ENCODE results near the gene RBKS. TPM values are rescaled to one million over a fixed set of nuclear protein-coding genes. Genes with fewer than 3 reads are reported as not detected.

The RBKS gene
- total and polyA plus RNA-seq, 2 donors (not counting 1 experiment from before 2014, with no cell fraction given): 1.3 to 2.6 TPM

DNA sequence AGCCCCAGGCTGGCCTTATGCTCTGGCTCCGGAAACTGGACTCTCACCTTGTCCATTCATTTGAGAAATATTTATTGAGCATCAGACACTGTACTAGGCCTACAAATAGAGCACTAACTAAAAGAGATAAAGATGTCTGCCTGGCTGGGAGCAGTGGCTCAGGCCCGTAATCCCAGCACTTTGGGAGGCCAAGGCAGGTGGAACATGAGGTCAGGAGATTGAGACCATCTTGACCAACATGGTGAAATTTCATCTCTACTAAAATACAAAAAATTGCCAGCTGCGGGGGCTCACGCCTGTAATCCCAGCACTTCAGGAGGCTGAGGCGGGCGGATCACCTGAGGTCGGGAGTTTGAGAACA, 126.3 kb downstream of the RBKS start:
- Histone ChIP-seq H3K9ac (ENCODE audit: insufficient read depth, low read length) (no peak overlapping the region), H2AFZ (ENCODE audit: low read length) (no peak overlapping the region), H3K4me1 (ENCODE audit: control insufficient read depth, extremely low read depth, insufficient read depth, low read length) (peaks cover 4% of the 10 kb centered on the region), H3K4me3 (replicated peaks in 1 of 4; ENCODE audit: control extremely low read depth in 1 of 4, insufficient read depth in 1 of 4, low read depth in 3 of 4, low read length in 4 of 4) (no peak overlapping the region), H3K27ac (ENCODE audit: insufficient read depth, low read length) (no peak overlapping the region), H3K4me2 (ENCODE audit: extremely low read depth, insufficient read depth, low read length) (no peak overlapping the region), H3K9me3 (ENCODE audit: control insufficient read depth, insufficient read depth, low read depth, low read length) (no peaks in the 10 kb centered on the region), H3K79me2 (ENCODE audit: control insufficient read depth, insufficient read depth, low read length) (no peaks in the 10 kb centered on the region), H4K20me1 (ENCODE audit: control insufficient read depth, extremely low read depth, insufficient read depth, low read length) (no peaks in the 10 kb centered on the region), H3K36me3 (ENCODE audit: control insufficient read depth, insufficient read depth, low read length) (no peaks in the 10 kb centered on the region), H3K27me3 (ENCODE audit: control insufficient read depth, insufficient read depth, low read length) (no peaks in the 10 kb centered on the region)
- DNase-seq (ENCODE audit: low read depth in 2 of 2): no peak
- TF ChIP-seq EZH2 (IDR thresholded peaks at IDR 0.05; ENCODE audit: low read length, missing control alignments): no peak
- TF ChIP-seq, protein P1, sequence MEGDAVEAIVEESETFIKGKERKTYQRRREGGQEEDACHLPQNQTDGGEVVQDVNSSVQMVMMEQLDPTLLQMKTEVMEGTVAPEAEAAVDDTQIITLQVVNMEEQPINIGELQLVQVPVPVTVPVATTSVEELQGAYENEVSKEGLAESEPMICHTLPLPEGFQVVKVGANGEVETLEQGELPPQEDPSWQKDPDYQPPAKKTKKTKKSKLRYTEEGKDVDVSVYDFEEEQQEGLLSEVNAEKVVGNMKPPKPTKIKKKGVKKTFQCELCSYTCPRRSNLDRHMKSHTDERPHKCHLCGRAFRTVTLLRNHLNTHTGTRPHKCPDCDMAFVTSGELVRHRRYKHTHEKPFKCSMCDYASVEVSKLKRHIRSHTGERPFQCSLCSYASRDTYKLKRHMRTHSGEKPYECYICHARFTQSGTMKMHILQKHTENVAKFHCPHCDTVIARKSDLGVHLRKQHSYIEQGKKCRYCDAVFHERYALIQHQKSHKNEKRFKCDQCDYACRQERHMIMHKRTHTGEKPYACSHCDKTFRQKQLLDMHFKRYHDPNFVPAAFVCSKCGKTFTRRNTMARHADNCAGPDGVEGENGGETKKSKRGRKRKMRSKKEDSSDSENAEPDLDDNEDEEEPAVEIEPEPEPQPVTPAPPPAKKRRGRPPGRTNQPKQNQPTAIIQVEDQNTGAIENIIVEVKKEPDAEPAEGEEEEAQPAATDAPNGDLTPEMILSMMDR (conservative IDR thresholded peaks at IDR 0.05 in 1 of 2, IDR thresholded peaks at IDR 0.05 in 1 of 2; ENCODE audit: low read depth in 1 of 2, low read length in 2 of 2): no peak

GRCh38 chr2:27762951-27763906, 127.0 kb downstream of the RBKS start:
- H3K4me2 ChIP-seq (ENCODE audit: extremely low read depth, insufficient read depth, low read length): no peak overlapping the region
- no peaks in the 10 kb centered on the region for H3K9me3 ChIP-seq (ENCODE audit: control insufficient read depth, insufficient read depth, low read depth, low read length)
- no peak overlapping the region for H2AFZ ChIP-seq (ENCODE audit: low read length)
- no peaks in the 10 kb centered on the region for H3K27me3 ChIP-seq (ENCODE audit: control insufficient read depth, insufficient read depth, low read length)
- H4K20me1 ChIP-seq (ENCODE audit: control insufficient read depth, extremely low read depth, insufficient read depth, low read length): no peaks in the 10 kb centered on the region
- no peak overlapping the region for H3K9ac ChIP-seq (ENCODE audit: insufficient read depth, low read length)
- peaks cover 4% of the 10 kb centered on the region for H3K4me1 ChIP-seq (ENCODE audit: control insufficient read depth, extremely low read depth, insufficient read depth, low read length)
- no peaks in the 10 kb centered on the region for H3K79me2 ChIP-seq (ENCODE audit: control insufficient read depth, insufficient read depth, low read length)
- TF ChIP-seq EZH2 (IDR thresholded peaks at IDR 0.05; ENCODE audit: low read length, missing control alignments): no peak
- H3K4me3 ChIP-seq (replicated peaks in 1 of 4; ENCODE audit: control extremely low read depth in 1 of 4, insufficient read depth in 1 of 4, low read depth in 3 of 4, low read length in 4 of 4): no peak overlapping the region
- no peaks in the 10 kb centered on the region for H3K36me3 ChIP-seq (ENCODE audit: control insufficient read depth, insufficient read depth, low read length)
- DNase-seq (ENCODE audit: low read depth in 2 of 2): peak; percentile 24 to 61
- no peak overlapping the region for H3K27ac ChIP-seq (ENCODE audit: insufficient read depth, low read length)

- H3K27ac ChIP-seq (ENCODE audit: insufficient read depth, low read length): no peak overlapping the region
- no peaks in the 10 kb centered on the region for H3K79me2 ChIP-seq (ENCODE audit: control insufficient read depth, insufficient read depth, low read length)
- H3K36me3 ChIP-seq (ENCODE audit: control insufficient read depth, insufficient read depth, low read length): no peaks in the 10 kb centered on the region
- H3K9ac ChIP-seq (ENCODE audit: insufficient read depth, low read length): no peak overlapping the region
- TF ChIP-seq, protein P1 (conservative IDR thresholded peaks at IDR 0.05 in 1 of 2, IDR thresholded peaks at IDR 0.05 in 1 of 2; ENCODE audit: low read depth in 1 of 2, low read length in 2 of 2): no peak
- TF ChIP-seq EZH2 (IDR thresholded peaks at IDR 0.05; ENCODE audit: low read length, missing control alignments): no peak
- no peaks in the 10 kb centered on the region for H3K27me3 ChIP-seq (ENCODE audit: control insufficient read depth, insufficient read depth, low read length)
- H2AFZ ChIP-seq (ENCODE audit: low read length): no peak overlapping the region
- H3K4me3 ChIP-seq (replicated peaks in 1 of 4; ENCODE audit: control extremely low read depth in 1 of 4, insufficient read depth in 1 of 4, low read depth in 3 of 4, low read length in 4 of 4): no peak overlapping the region
- H4K20me1 ChIP-seq (ENCODE audit: control insufficient read depth, extremely low read depth, insufficient read depth, low read length): no peaks in the 10 kb centered on the region
- peak in 1 of 2 donors; percentile 87 for DNase-seq (ENCODE audit: low read depth in 2 of 2)
- H3K4me2 ChIP-seq (ENCODE audit: extremely low read depth, insufficient read depth, low read length): no peak overlapping the region
- peaks cover 5% of the 10 kb centered on the region for H3K4me1 ChIP-seq (ENCODE audit: control insufficient read depth, extremely low read depth, insufficient read depth, low read length)
- no peaks in the 10 kb centered on the region for H3K9me3 ChIP-seq (ENCODE audit: control insufficient read depth, insufficient read depth, low read depth, low read length)
Observed at GRCh38 chr2:27756544-27757498, 133.4 kb downstream of the RBKS start.
